Astrocyte (in vitro differentiated cells and primary cell): ENCODE measurements around the gene ARSG. TPM values are rescaled to one million over a fixed set of nuclear protein-coding genes. Genes with fewer than 3 reads are reported as not detected.

ENCODE experiments used
- DNase-seq: peaks from one replicate; pipeline ENCODE4 v3.0.0-alpha.2; 2010; ENCODE audit warnings: low read depth
- FAIRE-seq: peaks from 2 replicates; lab custom pipeline; 2011; peaks lifted over from hg19 to GRCh38; lab: Jason Lieb, UNC
- H2AFZ ChIP-seq: 2 replicates; pipeline ENCODE4 v1.6.0; 2012; ENCODE audit warnings: low read depth, low read length, inconsistent platforms
- H3K27ac ChIP-seq: 2 replicates; pipeline ENCODE4 v1.5.1; 2011; ENCODE audit warnings: low read depth, low read length, inconsistent platforms
- H3K27me3 ChIP-seq: 2 replicates; pipeline ENCODE4 v1.6.0; 2011; ENCODE audit warnings: low read length, inconsistent platforms; ENCODE audit not compliant: insufficient read depth
- H3K36me3 ChIP-seq: 2 replicates; pipeline ENCODE4 v1.5.1; 2011; ENCODE audit warnings: low read length, inconsistent platforms; ENCODE audit not compliant: insufficient read depth
- H3K4me1 ChIP-seq: 2 replicates; pipeline ENCODE4 v1.5.1; 2011; ENCODE audit warnings: low read length, inconsistent platforms; ENCODE audit not compliant: insufficient read depth
- H3K4me2 ChIP-seq: 2 replicates; pipeline ENCODE4 v1.6.0; 2012; ENCODE audit warnings: low read length, inconsistent platforms
- H3K4me3 ChIP-seq: 2 replicates; pipeline ENCODE4 v1.5.1; 2011; ENCODE audit warnings: low read depth, mild to moderate bottlenecking, low read length, inconsistent platforms; ENCODE audit not compliant: insufficient read depth
- H3K79me2 ChIP-seq: 2 replicates; pipeline ENCODE4 v1.6.0; 2012; ENCODE audit warnings: mild to moderate bottlenecking, low read length, inconsistent platforms; ENCODE audit not compliant: insufficient read depth
- H3K9ac ChIP-seq: 2 replicates; pipeline ENCODE4 v1.6.0; 2012; ENCODE audit warnings: mild to moderate bottlenecking, low read length, inconsistent platforms
- H3K9me3 ChIP-seq: 2 replicates; pipeline ENCODE4 v1.5.1; 2012; ENCODE audit warnings: low read depth, mild to moderate bottlenecking, low read length, inconsistent platforms; ENCODE audit not compliant: insufficient read depth
- H4K20me1 ChIP-seq: 2 replicates; pipeline ENCODE4 v1.6.0; 2012; ENCODE audit warnings: low read length, inconsistent platforms; ENCODE audit not compliant: insufficient read depth
- H3K27ac Mint-ChIP-seq: one replicate; pipeline ENCODE4 v1.8.0; 2021; ENCODE audit warnings: mild to moderate bottlenecking, mixed read lengths; ENCODE audit not compliant: unreplicated experiment
- H3K27me3 Mint-ChIP-seq: one replicate; pipeline ENCODE4 v1.8.0; 2021; ENCODE audit warnings: low read depth, mixed read lengths; ENCODE audit not compliant: unreplicated experiment
- H3K36me3 Mint-ChIP-seq: one replicate; pipeline ENCODE4 v1.8.0; 2021; ENCODE audit warnings: low read depth, mixed read lengths; ENCODE audit not compliant: unreplicated experiment
- H3K4me1 Mint-ChIP-seq: one replicate; pipeline ENCODE4 v1.8.0; 2021; ENCODE audit warnings: low read depth, mixed read lengths; ENCODE audit not compliant: unreplicated experiment
- H3K4me3 Mint-ChIP-seq: one replicate; pipeline ENCODE4 v1.8.0; 2021; ENCODE audit warnings: mild to moderate bottlenecking, moderate library complexity, mixed read lengths; ENCODE audit not compliant: unreplicated experiment
- H3K9me3 Mint-ChIP-seq: one replicate; pipeline ENCODE4 v1.8.0; 2021; ENCODE audit warnings: mild to moderate bottlenecking, mixed read lengths; ENCODE audit not compliant: unreplicated experiment
- CTCF ChIP-seq: IDR thresholded peaks from 2 replicates; pipeline ENCODE4 v1.5.1; 2011; ENCODE audit warnings: low read depth, mild to moderate bottlenecking, inconsistent platforms, low read length, moderate library complexity; ENCODE audit not compliant: insufficient read depth
- EZH2 ChIP-seq: IDR thresholded peaks from 2 replicates; pipeline ENCODE4 v1.6.1; 2012; ENCODE audit warnings: mild to moderate bottlenecking, low read length, inconsistent platforms; ENCODE audit not compliant: insufficient read depth
- total RNA-seq: library from RNA; stranded (reverse); gene quantifications from 2 replicates; pipeline ENCODE4 v1.2.1, GENCODE V29; 2021

ARSG gene
- total RNA-seq, 1 donor from 2014 or later, result 2.6 TPM

- Histone ChIP-seq H3K36me3 (peaks cover 24% of the 10 kb centered on the region), H3K9me3 (no peaks in the 10 kb centered on the region), H3K9ac (no peak overlapping the region), H4K20me1 (peaks cover 38% of the 10 kb centered on the region), H3K4me1 (no peaks in the 10 kb centered on the region), H3K27me3 (no peaks in the 10 kb centered on the region), H3K27ac (no peak overlapping the region), H3K4me3 (no peak overlapping the region), H3K4me2 (no peak overlapping the region), H3K79me2 (peaks cover 15% of the 10 kb centered on the region), H2AFZ (no peak overlapping the region)
- Mint-ChIP-seq H3K4me3 (no peak overlapping the region), H3K4me1 (peaks cover 7% of the 10 kb centered on the region), H3K27me3 (no peaks in the 10 kb centered on the region), H3K36me3 (peaks cover 28% of the 10 kb centered on the region), H3K9me3 (no peaks in the 10 kb centered on the region), H3K27ac (no peak overlapping the region)
- FAIRE-seq (no peak), DNase-seq (no peak)
- TF ChIP-seq CTCF (no peak), EZH2 (no peak)
These were observed 157.9 kb downstream of the ARSG start for GRCh38 chr17:68449021-68449739.

- H3K36me3 Mint-ChIP-seq, result peaks cover 25% of the 10 kb centered on the region
- Histone ChIP-seq H3K4me2 (no peak overlapping the region), H4K20me1 (peaks cover 49% of the 10 kb centered on the region), H3K9me3 (no peaks in the 10 kb centered on the region), H3K27ac (no peak overlapping the region), H3K9ac (no peak overlapping the region), H3K27me3 (no peaks in the 10 kb centered on the region), H3K4me3 (no peak overlapping the region), H3K36me3 (peaks cover 16% of the 10 kb centered on the region), H3K4me1 (peaks cover 4% of the 10 kb centered on the region), H2AFZ (no peak overlapping the region), H3K79me2 (peaks cover 27% of the 10 kb centered on the region)
- DNase-seq, result no peak
- H3K4me3 Mint-ChIP-seq, result no peak overlapping the region
- no peak for FAIRE-seq
- TF ChIP-seq EZH2 (no peak), CTCF (no peak)
- H3K4me1 Mint-ChIP-seq, result peaks cover 12% of the 10 kb centered on the region
- H3K27me3 Mint-ChIP-seq, result no peaks in the 10 kb centered on the region
- no peaks in the 10 kb centered on the region for H3K9me3 Mint-ChIP-seq
- H3K27ac Mint-ChIP-seq, result no peak overlapping the region
These were observed 159.1 kb downstream of the ARSG start for GRCh38 chr17:68450391-68450790.

GRCh38 chr17:68450801-68451200, 159.5 kb downstream of the ARSG start:
- no peaks in the 10 kb centered on the region for H3K27me3 Mint-ChIP-seq
- Histone ChIP-seq H4K20me1 (peaks cover 53% of the 10 kb centered on the region), H3K9ac (no peak overlapping the region), H3K4me3 (no peak overlapping the region), H3K27ac (no peak overlapping the region), H3K27me3 (no peaks in the 10 kb centered on the region), H3K36me3 (peaks cover 15% of the 10 kb centered on the region), H3K4me1 (peaks cover 8% of the 10 kb centered on the region), H3K9me3 (no peaks in the 10 kb centered on the region), H2AFZ (no peak overlapping the region), H3K79me2 (peaks cover 31% of the 10 kb centered on the region), H3K4me2 (no peak overlapping the region)
- FAIRE-seq, result no peak
- H3K4me3 Mint-ChIP-seq, result no peak overlapping the region
- H3K36me3 Mint-ChIP-seq, result peaks cover 22% of the 10 kb centered on the region
- no peaks in the 10 kb centered on the region for H3K9me3 Mint-ChIP-seq
- TF ChIP-seq CTCF (no peak), EZH2 (no peak)
- DNase-seq, result no peak
- H3K4me1 Mint-ChIP-seq, result peaks cover 13% of the 10 kb centered on the region
- H3K27ac Mint-ChIP-seq, result no peak overlapping the region
